ENCODE data around the gene CLIC6. TPM values are rescaled to one million over a fixed set of nuclear protein-coding genes. Genes with fewer than 3 reads are reported as not detected.

CLIC6 gene
- polyA plus RNA-seq, 3 donors, result not detected

- intact Hi-C loops (cut with micrococcal nuclease), result no loop called here
- Mint-ChIP-seq H3K36me3 (no peaks in the 10 kb centered on the region), H3K27ac (peak overlapping the region in 1 of 7 donors; percentile 35), H3K4me3 (no peak overlapping the region), H3K4me1 (peaks cover 13% of the 10 kb centered on the region), H3K27me3 (ENCODE audit: low read depth in 3 of 3) (peaks cover 0 to 7% (median 1%) of the 10 kb centered on the region in 3 donors), H3K9me3 (peaks cover 0 to 2% (median 0%) of the 10 kb centered on the region in 7 donors)
- no peak for TF ChIP-seq CTCF (IDR thresholded peaks at IDR 0.05)
- Histone ChIP-seq H3K27me3 (ENCODE audit: control insufficient read depth in 2 of 2, insufficient read depth in 2 of 2, low read length in 2 of 2) (no peaks in the 10 kb centered on the region), H3K79me2 (ENCODE audit: insufficient read depth, low read length) (no peaks in the 10 kb centered on the region), H3K4me1 (ENCODE audit: control insufficient read depth in 1 of 2, insufficient read depth in 2 of 2, low read length in 2 of 2) (peaks cover 8 to 13% of the 10 kb centered on the region in 2 donors), H3K9me3 (replicated peaks in 1 of 2; ENCODE audit: control insufficient read depth in 1 of 2, insufficient read depth in 1 of 2, low read length in 2 of 2) (no peaks in the 10 kb centered on the region), H4K20me1 (ENCODE audit: insufficient read depth, low read length) (no peaks in the 10 kb centered on the region), H3K4me2 (replicated peaks; ENCODE audit: extremely low read depth, low read length, poor library complexity, severe bottlenecking) (no peak overlapping the region), H3K9ac (ENCODE audit: insufficient read depth, low read length, poor library complexity, severe bottlenecking) (no peak overlapping the region), H2AFZ (ENCODE audit: insufficient read depth, low read depth, low read length, poor library complexity, severe bottlenecking) (no peak overlapping the region), H3K36me3 (replicated peaks in 1 of 2; ENCODE audit: control insufficient read depth in 1 of 2, insufficient read depth in 2 of 2, low read length in 2 of 2) (no peaks in the 10 kb centered on the region), H3K27ac (ENCODE audit: low read depth in 1 of 2, low read length in 2 of 2) (no peak overlapping the region), H3K4me3 (replicated peaks in 1 of 3; ENCODE audit: low read depth in 2 of 3, low read length in 3 of 3) (no peak overlapping the region)
- DNase-seq, result no peak
- WGBS (ENCODE audit: insufficient coverage), result no CpG with 5 or more reads among the region's 1 CpG
These were observed 29.5 kb upstream of the CLIC6 start for GRCh38 chr21:34639250-34639649.

- Mint-ChIP-seq H3K27me3 (ENCODE audit: low read depth in 3 of 3) (peaks cover 0 to 5% (median 1%) of the 10 kb centered on the region in 3 donors), H3K9me3 (peaks cover 0 to 2% (median 0%) of the 10 kb centered on the region in 7 donors), H3K4me1 (peaks cover 13% of the 10 kb centered on the region), H3K4me3 (peak overlapping the region; percentile 66 to 79), H3K27ac (peak overlapping the region in 5 of 7 donors; percentile 16 to 64 (median 45)), H3K36me3 (no peaks in the 10 kb centered on the region)
- no peak for TF ChIP-seq CTCF (IDR thresholded peaks at IDR 0.05)
- H3K36me3 ChIP-seq (replicated peaks in 1 of 2; ENCODE audit: control insufficient read depth in 1 of 2, insufficient read depth in 2 of 2, low read length in 2 of 2), result no peaks in the 10 kb centered on the region
- H2AFZ ChIP-seq (ENCODE audit: insufficient read depth, low read depth, low read length, poor library complexity, severe bottlenecking), result peak overlapping the region; percentile 39
- WGBS (ENCODE audit: insufficient coverage), result 40% methylated on average over 2 of the region's 9 CpGs
- intact Hi-C loops (cut with micrococcal nuclease), result no loop called here
- peak overlapping the region in 1 of 2 donors; percentile 54 for H3K27ac ChIP-seq (ENCODE audit: low read depth in 1 of 2, low read length in 2 of 2)
- H3K9me3 ChIP-seq (replicated peaks in 1 of 2; ENCODE audit: control insufficient read depth in 1 of 2, insufficient read depth in 1 of 2, low read length in 2 of 2), result no peaks in the 10 kb centered on the region
- H3K4me3 ChIP-seq (replicated peaks in 1 of 3; ENCODE audit: low read depth in 2 of 3, low read length in 3 of 3), result peak overlapping the region; percentile 11 to 60 (median 33)
- peak in 1 of 3 donors; percentile 27 for DNase-seq
- H3K27me3 ChIP-seq (ENCODE audit: control insufficient read depth in 2 of 2, insufficient read depth in 2 of 2, low read length in 2 of 2), result no peaks in the 10 kb centered on the region
- no peak overlapping the region for H3K9ac ChIP-seq (ENCODE audit: insufficient read depth, low read length, poor library complexity, severe bottlenecking)
- H3K4me1 ChIP-seq (ENCODE audit: control insufficient read depth in 1 of 2, insufficient read depth in 2 of 2, low read length in 2 of 2), result peaks cover 8 to 13% of the 10 kb centered on the region in 2 donors
- H3K79me2 ChIP-seq (ENCODE audit: insufficient read depth, low read length), result no peaks in the 10 kb centered on the region
- no peaks in the 10 kb centered on the region for H4K20me1 ChIP-seq (ENCODE audit: insufficient read depth, low read length)
- H3K4me2 ChIP-seq (replicated peaks; ENCODE audit: extremely low read depth, low read length, poor library complexity, severe bottlenecking), result peak overlapping the region; percentile 64
These were observed 28.7 kb upstream of the CLIC6 start for GRCh38 chr21:34639882-34640788.
